Activated CD8-positive, alpha-beta memory T cell treated with anti-CD3 and anti-CD28 coated beads, Interleukin-2, amount 50 U/mL, for 1 hour (primary cell): ENCODE data around the gene IL2RG.
A peak's percentile ranks its signal among the peaks of the same experiment; 100 is the strongest.

Experiments used
- DNase-seq: peaks from one replicate; pipeline ENCODE4 v3.0.0-alpha.2; 2020; ENCODE audit errors: extremely low read depth

The IL2RG gene

DNA sequence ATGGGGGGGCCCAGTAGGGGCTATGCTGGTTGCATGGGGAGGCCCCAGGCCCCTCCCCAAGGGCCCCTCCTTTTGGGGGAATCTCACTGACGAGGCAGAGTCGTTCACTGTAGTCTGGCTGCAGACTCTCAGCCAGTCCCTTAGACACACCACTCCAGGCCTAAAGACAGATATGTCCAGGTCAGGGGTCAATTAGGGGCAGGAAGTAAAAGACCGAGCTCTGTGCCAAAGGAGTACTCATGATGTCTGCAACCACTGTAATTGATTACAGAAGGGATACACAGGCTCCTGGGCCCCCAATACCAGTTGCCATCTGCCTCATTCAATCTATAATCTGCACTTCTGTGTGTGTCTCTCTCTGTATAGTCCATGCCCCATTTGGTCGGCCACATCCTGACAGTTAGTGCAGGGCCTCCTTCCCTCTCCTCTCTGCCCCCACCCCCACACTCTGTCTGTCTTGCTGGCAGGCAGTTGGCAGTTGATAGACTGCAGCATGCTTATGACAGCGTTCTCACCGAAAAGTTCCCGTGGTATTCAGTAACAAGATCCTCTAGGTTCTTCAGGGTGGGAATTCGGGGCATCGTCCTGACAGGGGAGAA lies 3.5 kb downstream of the IL2RG start:
- DNase-seq: no peak

DNA sequence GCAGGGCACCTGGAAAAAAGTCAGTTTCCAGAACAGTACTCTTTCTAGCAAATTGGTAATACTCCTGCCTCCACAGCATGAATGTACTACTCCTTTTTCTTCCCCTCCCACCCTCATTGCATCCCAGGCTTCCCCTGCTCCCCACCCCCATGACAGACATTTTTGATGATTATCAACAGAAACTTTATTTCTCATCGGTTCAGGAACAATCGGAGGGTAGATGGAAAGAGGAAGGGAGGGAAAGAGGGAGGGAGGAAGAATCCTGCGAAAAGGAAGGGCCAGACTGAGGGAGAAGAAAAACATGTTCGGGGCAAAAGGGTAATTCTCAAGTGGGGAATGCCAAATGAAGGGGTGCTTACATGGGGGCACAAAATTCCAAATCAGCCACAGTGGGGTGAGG lies 4.1 kb downstream of the IL2RG start:
- no peak for DNase-seq

DNA sequence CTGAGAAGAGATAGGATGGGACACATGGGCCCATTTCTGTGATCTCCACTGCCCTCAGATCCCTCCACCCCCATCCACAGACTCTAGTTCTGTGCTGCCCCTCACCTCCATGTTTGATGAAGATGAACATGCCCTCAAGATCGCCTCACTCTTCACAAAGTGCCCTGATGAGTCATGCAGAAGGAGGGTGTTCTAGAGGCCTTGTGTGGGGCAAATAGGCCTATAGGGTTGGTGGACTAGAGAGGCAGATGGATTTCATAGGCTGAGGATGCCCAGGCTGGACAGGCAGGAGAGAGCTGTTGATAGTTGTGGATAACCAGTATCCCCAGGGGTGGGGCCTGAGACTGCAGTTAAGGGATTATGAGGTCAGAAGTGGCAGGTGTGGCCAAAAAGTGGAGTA lies 5.0 kb downstream of the IL2RG start, which contains the start of gene CXorf65:
CXorf65 (minus strand) TSS at position 314 of the 400 bp plus-strand sequence; CDS start at position 130, 184 bp downstream.
- DNase-seq: no peak

DNA sequence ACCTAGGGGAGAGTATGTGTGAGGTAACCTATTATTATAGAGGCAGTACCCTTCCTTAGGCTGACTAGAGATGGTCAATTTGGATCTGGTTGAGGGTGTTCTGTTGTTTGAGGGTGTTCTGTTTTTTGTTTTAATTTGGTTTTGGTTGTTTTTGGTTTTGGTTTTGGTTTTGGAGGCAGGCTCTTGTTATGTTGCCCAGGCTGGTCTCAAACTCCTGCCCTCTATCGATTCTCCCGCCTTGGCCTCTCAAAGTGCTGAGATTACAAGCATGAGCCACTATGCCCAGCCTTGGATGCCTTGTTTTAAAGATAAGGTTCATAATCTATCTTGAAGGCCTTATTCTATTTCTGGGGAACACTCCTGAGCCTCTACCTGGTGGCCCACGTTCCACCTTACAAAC lies 5.7 kb downstream of the IL2RG start:
- DNase-seq: no peak

DNA sequence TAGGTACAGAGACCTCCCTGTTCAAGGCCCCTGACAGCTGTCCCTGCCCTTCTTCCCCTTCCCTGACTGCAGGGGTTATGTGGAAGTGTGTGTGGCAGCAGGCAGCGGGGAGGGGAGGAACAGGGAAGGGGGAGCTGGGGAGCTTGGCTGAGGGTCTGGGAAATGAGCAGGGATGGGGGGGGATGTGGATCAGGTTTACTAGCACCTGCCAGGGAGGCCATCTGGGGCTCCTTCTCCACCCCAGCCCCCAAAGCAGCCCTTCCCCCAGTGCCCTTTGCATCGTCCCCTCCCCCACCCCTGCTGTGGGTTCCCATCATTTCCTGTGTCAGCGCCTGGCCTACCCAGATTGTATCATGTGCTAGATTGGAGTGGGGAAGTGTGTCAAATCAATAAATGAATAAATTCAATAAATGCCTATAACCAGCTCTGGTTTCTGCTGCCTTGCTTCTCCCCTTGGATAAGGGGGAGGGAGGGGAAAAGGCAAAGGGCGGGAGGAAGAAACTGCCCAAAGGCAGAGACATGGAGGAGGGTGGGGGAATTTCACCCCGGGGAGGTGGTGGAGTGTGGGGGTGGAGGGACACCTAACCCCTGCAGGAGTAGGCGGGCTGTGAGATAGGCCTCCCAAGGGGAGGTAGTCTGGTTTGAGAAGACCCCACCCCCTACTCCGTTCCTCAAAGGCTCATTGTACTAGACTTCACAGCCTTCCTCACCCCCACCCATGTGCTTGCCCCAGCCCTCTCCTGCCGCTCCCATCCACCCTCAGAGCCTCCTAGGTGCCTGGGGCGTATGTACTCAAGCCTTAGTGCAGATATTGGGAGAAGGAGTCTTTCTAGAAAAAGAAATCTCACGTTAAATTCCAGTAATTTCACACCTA lies 8.0 kb downstream of the IL2RG start:
- no peak for DNase-seq

DNA sequence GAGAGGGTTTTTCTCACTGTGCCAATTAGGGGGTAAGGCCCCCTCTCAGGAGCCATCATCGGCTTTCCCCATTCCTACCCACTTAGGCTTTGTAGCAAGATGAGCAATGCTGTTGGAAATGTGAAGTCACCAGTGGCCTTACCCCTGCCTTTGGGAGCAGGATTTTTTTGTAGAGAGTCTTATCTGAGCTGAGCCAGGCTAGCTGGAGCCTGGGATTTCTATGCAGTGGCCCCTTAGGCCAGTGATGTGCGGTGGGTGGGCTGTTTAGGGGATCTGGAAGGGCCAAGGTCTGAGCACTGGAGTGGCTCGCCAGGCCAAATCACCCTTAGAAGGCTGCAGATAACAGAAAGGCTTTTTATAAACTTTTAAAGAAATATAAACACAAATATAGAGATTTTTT lies 9.1 kb downstream of the IL2RG start:
- no peak for DNase-seq

DNA sequence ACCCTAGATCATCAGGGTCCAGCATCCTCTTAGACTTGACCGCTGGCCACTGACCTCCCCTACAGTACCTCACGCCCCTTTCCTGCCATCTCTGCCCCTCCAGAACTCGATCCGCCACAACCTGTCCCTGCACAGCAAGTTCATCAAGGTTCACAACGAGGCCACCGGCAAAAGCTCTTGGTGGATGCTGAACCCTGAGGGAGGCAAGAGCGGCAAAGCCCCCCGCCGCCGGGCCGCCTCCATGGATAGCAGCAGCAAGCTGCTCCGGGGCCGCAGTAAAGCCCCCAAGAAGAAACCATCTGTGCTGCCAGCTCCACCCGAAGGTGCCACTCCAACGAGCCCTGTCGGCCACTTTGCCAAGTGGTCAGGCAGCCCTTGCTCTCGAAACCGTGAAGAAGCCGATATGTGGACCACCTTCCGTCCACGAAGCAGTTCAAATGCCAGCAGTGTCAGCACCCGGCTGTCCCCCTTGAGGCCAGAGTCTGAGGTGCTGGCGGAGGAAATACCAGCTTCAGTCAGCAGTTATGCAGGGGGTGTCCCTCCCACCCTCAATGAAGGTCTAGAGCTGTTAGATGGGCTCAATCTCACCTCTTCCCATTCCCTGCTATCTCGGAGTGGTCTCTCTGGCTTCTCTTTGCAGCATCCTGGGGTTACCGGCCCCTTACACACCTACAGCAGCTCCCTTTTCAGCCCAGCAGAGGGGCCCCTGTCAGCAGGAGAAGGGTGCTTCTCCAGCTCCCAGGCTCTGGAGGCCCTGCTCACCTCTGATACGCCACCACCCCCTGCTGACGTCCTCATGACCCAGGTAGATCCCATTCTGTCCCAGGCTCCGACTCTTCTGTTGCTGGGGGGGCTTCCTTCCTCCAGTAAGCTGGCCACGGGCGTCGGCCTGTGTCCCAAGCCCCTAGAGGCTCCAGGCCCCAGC lies 10.5 kb downstream of the IL2RG start:
- no peak for DNase-seq

DNA sequence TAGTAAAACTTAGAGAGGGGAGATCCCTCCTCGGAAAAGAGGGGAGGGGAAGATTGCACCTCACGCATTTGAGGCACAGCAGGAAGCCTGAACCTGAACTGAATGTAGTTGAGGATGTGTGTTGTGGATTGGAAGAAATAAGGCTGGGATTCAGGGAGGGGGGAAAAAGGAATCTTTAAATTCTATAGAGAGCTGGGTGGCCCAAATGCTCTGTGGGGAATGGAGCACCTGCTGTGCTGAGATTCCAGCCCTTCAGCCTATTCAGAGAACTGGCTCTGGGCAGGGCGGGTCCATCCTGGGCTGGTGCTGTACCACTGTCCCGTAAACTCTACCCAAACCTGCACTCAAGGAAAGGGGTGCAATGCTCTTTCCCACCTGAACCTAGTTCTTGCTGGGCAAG lies 11.6 kb downstream of the IL2RG start:
- DNase-seq: no peak

DNA sequence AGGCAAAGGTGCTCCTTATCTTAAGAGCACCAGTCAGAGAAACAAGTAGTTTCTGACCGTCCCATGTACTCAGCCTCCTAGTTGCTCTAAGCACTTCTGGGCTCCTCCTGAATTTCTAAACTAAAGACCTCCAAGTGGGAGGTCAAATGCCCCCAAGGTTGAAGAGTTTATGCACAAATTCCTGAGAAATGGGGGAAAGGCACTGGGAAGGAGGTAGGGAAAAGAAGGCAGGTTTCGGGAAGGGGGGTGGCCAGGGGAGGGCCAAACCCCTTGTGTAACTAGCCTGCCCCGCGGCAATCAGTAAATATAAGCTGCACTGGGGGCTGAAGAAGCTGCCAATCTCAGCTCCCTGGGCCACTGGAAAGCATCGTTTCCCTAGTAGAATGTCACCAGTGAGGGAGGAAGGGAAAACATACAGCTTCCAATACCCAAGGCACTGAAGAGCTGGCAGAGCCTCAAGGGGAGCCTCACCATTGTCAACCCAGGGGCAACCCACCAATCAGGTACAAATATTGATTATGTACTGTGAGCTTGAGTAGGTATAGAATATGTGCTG lies 12.3 kb downstream of the IL2RG start:
- DNase-seq: no peak

DNA sequence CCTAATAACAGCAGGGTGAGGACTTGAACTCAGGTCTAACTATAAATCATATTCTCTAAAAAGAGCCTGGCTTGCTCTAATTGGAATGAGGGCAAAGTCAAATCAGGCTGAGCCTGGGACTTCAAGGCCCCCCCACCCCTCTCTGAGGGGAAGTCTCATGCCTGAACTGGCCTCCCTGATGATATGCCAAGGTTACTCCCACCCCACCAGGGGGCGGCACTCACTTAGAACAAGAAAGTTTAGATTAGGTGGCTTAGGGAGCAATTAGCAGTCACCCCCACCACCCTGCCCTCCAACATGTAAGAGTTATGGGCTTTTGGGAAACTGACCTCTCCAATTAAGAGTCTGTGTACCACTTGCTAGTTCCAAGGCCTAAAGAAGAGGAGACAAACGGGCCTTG lies 13.1 kb downstream of the IL2RG start:
- DNase-seq: peak; percentile 61

DNA sequence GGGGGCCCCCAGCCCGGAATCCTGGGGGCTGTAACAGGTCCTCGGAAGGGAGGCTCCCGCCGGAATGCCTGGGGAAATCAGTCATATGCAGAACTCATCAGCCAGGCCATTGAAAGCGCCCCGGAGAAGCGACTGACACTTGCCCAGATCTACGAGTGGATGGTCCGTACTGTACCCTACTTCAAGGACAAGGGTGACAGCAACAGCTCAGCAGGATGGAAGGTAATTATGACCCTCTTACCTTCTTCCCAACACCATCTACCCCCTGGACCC lies 14.7 kb downstream of the IL2RG start:
- no peak for DNase-seq

DNA sequence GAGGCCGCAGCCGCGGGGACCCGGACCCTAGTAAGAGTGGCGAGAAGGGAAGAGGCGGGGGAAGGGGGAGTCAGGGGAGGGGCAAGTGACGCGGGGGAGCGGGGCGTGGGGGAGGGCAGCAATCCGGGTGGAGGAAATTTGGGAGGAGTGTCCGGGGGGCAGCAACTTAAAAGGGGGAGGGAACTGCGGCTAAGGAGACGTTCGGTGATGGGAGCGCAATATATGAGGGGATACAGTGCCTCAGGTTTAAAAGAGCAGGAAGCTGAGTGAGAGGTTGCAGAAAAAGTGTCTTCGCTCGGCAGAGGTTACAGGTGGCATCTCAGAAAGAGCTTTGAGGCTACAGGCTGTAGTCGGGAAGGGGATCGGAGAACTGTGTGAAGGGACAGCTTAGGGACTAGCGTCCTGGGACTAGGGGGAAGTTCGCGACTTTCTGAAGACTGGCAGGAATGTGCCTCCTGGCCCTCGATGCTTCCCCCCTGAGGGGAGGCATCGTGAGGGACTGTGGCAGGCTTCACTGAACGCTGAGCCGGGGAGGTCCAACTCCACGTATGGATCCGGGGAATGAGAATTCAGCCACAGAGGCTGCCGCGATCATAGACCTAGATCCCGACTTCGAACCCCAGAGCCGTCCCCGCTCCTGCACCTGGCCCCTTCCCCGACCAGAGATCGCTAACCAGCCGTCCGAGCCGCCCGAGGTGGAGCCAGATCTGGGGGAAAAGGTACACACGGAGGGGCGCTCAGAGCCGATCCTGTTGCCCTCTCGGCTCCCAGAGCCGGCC lies 15.2 kb downstream of the IL2RG start:
- DNase-seq: peak; percentile 54

DNA sequence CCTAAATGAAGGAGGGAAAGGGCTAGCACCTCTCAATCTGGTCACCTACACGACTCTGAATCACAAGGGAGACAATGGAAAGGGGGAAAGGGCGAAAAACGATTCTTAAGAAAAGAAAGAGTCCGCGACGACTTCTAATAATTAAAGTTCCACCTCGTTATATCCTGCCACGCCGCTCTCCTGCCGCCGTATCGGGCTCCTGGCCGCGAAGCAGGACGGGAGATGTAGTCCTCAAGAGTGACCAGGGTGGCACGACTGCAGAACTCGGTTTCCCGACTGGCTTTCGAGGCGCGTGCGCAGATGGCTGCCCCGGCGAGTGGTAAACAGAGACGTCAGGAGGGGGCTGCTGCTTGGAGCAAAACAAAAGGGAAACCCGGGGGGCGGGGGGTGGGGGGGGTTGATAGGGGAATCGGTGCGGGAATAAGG lies 15.8 kb downstream of the IL2RG start, which contains the start of gene FOXO4:
FOXO4 (plus strand) TSS at position 297 of the 426 bp plus-strand sequence. CDS start 678 bp downstream, outside the sequence.
- peak; percentile 74 for DNase-seq

DNA sequence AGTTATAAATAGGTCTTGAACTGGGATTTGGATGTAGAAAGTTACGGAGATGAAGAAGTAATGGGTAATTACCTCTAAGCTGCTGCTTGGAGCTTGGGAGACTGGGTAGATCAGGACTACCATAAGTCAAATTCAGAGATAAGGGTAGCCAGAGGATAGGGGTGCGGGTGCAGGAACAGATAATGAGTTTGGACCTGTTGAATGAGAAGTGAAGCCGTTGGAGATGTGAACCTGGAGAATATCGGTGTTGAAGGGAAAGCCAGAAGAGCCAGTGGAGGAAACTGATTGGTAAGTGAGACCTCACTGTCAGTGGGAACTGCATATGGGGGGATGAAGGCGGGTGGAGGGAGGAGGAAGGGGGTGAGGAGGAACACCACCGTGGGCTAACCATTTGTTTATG lies 16.3 kb downstream of the IL2RG start:
- DNase-seq: no peak

DNA sequence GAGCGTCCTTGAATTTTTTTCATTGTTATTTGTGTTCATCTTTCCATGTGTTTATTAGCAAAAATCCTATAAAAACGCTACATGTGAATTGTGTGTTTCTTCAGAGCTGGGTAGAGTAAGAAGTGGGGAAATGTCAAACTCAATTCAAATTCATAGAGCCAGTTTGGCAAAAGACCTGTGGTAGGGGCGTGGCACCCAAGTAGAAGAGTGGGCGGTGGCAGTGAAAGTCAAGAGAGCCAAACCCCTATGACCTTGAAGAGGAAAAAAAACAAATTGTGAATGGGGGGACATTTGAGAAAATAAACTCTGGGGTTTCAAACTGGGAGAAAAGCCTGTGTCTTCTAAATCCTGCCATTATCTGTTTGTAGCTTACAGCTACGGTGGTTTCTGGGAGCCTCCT lies 20.1 kb downstream of the IL2RG start:
- no peak for DNase-seq

DNA sequence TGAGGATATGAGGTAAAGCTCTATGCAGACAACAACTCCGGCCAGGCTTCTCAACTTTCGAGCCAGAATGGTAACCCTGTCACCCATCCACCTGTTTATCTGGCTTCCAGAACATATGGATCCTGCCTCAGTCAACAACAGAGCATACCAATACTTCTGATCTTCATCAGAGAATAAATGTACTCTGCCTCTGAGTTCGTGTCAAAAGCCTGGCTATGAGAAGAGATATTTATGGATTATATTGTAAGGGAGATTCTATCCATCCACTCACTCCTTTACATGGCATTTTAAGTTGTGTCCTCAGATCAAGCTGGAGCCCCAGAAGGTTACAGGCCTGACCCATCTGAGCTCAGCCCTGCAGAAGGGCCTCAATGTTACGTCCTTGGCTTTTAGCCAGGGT lies 25.5 kb downstream of the IL2RG start:
- no peak for DNase-seq

DNA sequence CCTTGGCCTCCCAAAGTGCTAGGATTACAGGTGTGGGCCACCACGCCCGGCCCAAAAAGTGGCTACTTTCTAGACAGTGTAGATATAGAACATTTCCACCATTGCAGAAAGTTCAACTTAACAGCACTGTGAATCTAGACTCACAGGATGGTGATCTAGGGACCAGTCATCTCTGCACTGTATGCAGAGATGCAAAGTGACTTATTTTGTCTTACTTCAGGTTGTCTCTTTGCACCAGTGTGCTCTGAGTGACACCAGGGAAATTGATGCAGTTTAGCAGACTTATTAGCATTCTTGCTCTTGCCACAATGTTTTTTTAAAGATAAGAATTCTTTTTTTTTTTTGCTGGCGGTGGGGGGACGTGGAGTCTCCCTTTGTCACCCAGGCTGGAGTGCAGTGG lies 28.6 kb downstream of the IL2RG start:
- no peak for DNase-seq

DNA sequence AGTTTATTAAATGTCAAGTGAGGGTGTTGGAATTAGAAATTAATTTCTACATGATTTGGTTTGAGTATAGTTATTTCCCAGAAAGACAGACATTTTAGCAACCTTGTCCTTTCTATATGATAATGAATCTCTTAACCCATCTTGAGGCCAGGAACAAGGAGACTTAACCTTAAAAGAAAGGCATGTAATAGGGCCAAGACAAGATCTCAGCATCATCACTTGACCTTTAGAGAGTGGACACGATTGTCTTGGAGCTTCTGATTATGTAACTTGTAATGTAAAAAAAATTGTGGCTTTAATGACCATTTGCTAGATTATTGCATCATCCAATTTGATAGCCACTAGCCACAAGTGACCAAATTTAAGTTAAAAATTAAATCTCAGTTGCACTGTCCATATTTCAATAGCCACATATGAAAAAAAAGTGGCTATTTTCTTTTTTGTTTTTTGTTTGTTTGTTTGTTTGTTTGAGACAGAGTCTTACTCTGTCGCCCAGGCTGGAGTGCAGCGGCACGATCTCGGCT lies 29.2 kb downstream of the IL2RG start:
- DNase-seq: no peak

DNA sequence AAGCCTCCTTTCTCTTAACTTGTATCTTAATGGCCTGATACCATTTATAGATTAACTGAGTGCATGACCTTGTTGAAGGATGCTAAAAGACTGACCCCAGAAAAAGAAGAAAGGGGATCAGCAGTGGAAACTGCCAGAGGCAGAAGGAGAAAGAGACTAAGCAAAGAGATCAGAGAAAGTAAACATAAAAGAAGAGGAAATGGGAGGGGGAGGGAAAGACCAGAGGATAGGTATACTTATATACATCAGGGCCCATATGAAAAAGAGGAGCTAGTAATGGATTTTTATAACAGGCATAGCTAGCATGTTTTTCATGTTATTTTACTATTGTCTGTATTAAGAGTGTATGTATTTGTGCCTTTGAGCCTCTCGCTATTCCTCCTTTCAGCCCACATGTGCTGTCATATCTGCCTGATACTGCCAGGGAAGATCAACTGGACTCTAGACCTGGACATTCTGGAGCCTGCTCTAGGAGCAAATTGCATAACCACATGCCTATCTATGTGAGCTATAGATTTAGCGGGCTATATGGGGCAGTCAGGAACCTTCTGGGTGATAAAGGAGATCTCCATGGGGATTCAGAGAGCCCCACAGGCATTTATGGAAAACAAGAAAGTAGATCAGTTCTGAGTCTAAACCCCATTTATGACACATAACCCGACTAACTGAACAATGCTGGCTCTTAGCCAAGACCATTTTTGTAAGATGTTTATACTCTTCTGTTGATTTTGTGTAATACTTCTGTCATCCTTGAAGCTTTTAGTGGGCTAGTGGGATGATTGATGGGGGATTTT lies 29.9 kb downstream of the IL2RG start:
- no peak for DNase-seq

DNA sequence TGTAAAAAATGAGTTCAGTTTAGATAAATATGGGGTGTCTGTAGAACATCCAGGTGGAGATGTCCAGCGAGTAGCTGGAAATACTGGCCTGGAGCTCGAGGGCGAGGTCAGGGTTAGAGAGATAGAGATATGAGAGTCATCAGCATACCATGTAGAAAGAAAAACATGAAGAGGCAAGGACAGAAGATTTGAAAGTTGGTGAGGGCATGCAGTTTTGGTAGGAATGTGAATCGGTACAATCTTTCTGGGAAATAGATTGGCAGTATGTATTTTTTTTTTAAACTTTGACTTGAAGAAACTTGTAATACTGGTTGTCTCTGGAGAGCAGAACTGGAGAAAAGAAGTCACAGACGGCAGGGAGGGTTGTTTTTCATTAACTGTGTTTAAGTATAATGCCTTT lies 40.8 kb downstream of the IL2RG start:
- no peak for DNase-seq
